PC-9 (cell line): Measurements from ENCODE around the gene LYSMD1.

Experiments
- CTCF ChIP-seq: fragments of 200-600 bp; sonication (generic); conservative IDR thresholded peaks from 2 replicates; pipeline ENCODE4 v1.6.1; 2017; ENCODE audit warnings: mixed run types, antibody characterized with exemption, mild to moderate bottlenecking, moderate library complexity
- EZH2 ChIP-seq: fragments of 200-600 bp; sonication (generic); IDR thresholded peaks from 2 replicates; pipeline ENCODE4 v1.8.0; 2017; ENCODE audit warnings: antibody characterized with exemption, low read depth

- TF ChIP-seq CTCF (no peak), EZH2 (no peak)
Observed at GRCh38 chr1:151131701-151132334, 33.9 kb downstream of the LYSMD1 start.
